C4-2B (cell line): Measurements from ENCODE around the gene ZKSCAN1.

Experiments used
- CTCF ChIP-seq: fragments of 450-650 bp; conservative IDR thresholded peaks from 2 replicates; pipeline ENCODE4 v1.5.1; 2017; ENCODE audit warnings: mild to moderate bottlenecking
- ZFX ChIP-seq: fragments of 450-650 bp; IDR thresholded peaks from 2 replicates; pipeline ENCODE4 v1.6.1; 2017

- TF ChIP-seq CTCF (no peak), ZFX (no peak)
Measured at GRCh38 chr7:99971242-99971641, 44.2 kb upstream of the ZKSCAN1 start.
